Heart left ventricle (tissue), 16 donors: Measurements from ENCODE around the gene CREBBP. TPM values are rescaled to one million over a fixed set of nuclear protein-coding genes. Genes with fewer than 3 reads are reported as not detected.
"Not testable (repeated sequence)": the region's sequence is repeated elsewhere in the genome, so short reads cannot be mapped to it uniquely, and the experiment has no call there.

Experiments used
- ATAC-seq, 4 donors: fragments of 200-7000 bp; cut with Tn5 transposase; one replicate each; pipeline ENCODE4 v1.9.1; 2020 to 2022; ENCODE audit warnings: moderate library complexity in 4 of 4, mild to moderate bottlenecking in 3 of 4, moderate number of reproducible peaks in 1 of 4
- DNase-seq, 5 donors: peaks; one replicate each; pipeline ENCODE4 v3.0.0-alpha.2; 2020
- H3K27ac ChIP-seq, 12 donors: fragments of 200-600 bp; sonication (generic) in 4 of 12; one replicate each; pipeline versions ENCODE4 v1.5.0 to v1.8.0; 2016 to 2022; ENCODE audit warnings: mild to moderate bottlenecking in 2 of 12
- H3K27me3 ChIP-seq, 9 donors: fragments of 200-600 bp; sonication (generic) in 2 of 9; one replicate each; pipeline versions ENCODE4 v1.5.1 to v1.8.0; 2016 to 2022; ENCODE audit warnings: mild to moderate bottlenecking in 3 of 9
- H3K36me3 ChIP-seq, 9 donors: fragments of 200-600 bp; sonication (generic) in 2 of 9; one replicate each; pipeline versions ENCODE4 v1.5.0 to v1.8.0; 2018 to 2022; ENCODE audit warnings: mild to moderate bottlenecking in 2 of 9
- H3K4me1 ChIP-seq, 12 donors: fragments of 200-600 bp; sonication (generic) in 4 of 12; one replicate each; pipeline versions ENCODE4 v1.5.0 to v1.8.0; 2016 to 2022; ENCODE audit warnings: mild to moderate bottlenecking in 3 of 12
- H3K4me3 ChIP-seq, 12 donors: fragments of 200-600 bp; sonication (generic) in 4 of 12; one replicate each; pipeline versions ENCODE4 v1.5.0 to v1.8.0; 2017 to 2022; ENCODE audit warnings: mild to moderate bottlenecking in 9 of 12, moderate library complexity in 4 of 12
- H3K9me3 ChIP-seq, 12 donors: fragments of 200-600 bp; sonication (generic) in 4 of 12; one replicate each; pipeline versions ENCODE4 v1.5.0 to v1.8.0; 2016 to 2022; ENCODE audit warnings: mild to moderate bottlenecking in 1 of 12
- POLR2A ChIP-seq, 2 donors: fragments of 450-650 bp; IDR thresholded peaks; one replicate each; pipeline ENCODE4 v1.6.1; 2017; ENCODE audit warnings: antibody characterized with exemption in 2 of 2, mild to moderate bottlenecking in 2 of 2, moderate library complexity in 2 of 2
- WGBS, 4 donors: extraction: QIAGEN DNeasy Blood & Tissue Kit in 2 of 4; methylation state at CpG; one replicate each; pipeline versions ENCODE4 v1.1.5 to v1.1.7; 2013 to 2018; 5-methylcytosine and 5-hydroxymethylcytosine counted together
- intact Hi-C, 10 donors: fragments of 100-400 bp; cut with DNase I; formaldehyde crosslinking; loops; one replicate each; pipeline versions ENCODE4 v1.11.1 to v1.14.2; 2022
- polyA plus RNA-seq, 2 donors: library from polyadenylated mRNA; stranded (reverse); fragments of 200-250 nt; gene quantifications; one replicate each; pipeline ENCODE4 v1.2.3, GENCODE V29; 2013
- total RNA-seq, 9 donors: library from RNA; depleted of rRNA in 2 of 9; stranded (reverse); fragments of >200 nt in 2 of 9; fragmentation: NEBNext Ultra II Directional in 3 of 9; extraction: Animal tissue kit (Norgen Biotek cat#: 25700) in 3 of 9; gene quantifications; one replicate each; pipeline versions ENCODE4 v1.1.0 to v1.2.4, GENCODE V29; 2016 to 2023
- TF ChIP-seq, protein P1 (sequence below), 12 donors: fragments of 200-600 bp; sonication (generic) in 4 of 12; IDR thresholded peaks; one replicate each; pipeline versions ENCODE4 v1.5.0 to v1.8.0; 2018 to 2022; ENCODE audit warnings: antibody characterized with exemption in 12 of 12, mild to moderate bottlenecking in 5 of 12
- donor health status: ischemic (EF 13 %, LVEDD 7.1; RV severe dilation, severe dysfunction).
- donor health status: healthy with polysubstance abuse.
- donor health status: DM: no; HTN: yes; CAD: no.
- donor health status: DM: no; HTN: no; CAD: no.
- donor health status: ischemic (EF 25% LVEDD 6.9; RV normal size, moderate dysfunction).
- donor health status: ischemic (EF 25% LVEDD 5.7; RV mildly dilated, moderate dysfunction).
- donor health status: healthy.
- donor health status: DM: yes; HTN: yes; CAD: no.
- donor health status: ischemic (EF 35%, LVEDD 5.7; RV mildly dilated, moderate dysfunction).
- donor health status: nonischemic (EF 11% LVEDD 7.7; RV severe dilation, severe dysfunction).
- donor health status: DM: yes; HTN: yes; CAD: no.
- donor health status: PGD.
- donor health status: ischemic (EF 29% LVEDD 5.4; RV normal size, mild dysfunction).
- donor health status: nonischemic (EF 23%, LVEDD 6.1; RV moderate dilation, normal function).

The CREBBP gene
- total and polyA plus RNA-seq, 11 donors, result 17.1 to 77.6 (median 39.6) TPM

DNA sequence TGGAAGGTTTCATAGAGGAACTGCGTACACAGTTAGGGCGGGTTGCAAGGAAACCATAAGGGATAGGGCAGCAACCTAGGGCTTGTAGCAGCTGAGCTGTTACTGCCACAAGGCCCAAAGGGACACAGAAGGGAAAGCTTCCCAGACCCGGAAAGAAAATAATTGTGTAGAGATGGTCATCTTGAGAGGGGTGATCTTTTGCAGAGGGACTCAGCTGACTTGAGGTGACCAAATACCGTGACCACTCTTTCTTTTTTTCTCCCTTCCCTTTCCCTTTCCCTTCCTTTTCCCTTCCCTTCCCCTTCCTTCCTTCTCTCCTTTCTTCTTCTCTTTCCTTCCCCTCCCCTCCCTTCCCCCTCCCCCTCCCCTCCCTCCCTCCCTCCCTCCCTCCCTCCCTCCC, 8.5 kb upstream of the CREBBP start:
- H3K27me3 ChIP-seq, result no peaks in the 10 kb centered on the region
- intact Hi-C loops, result loop anchor here in 1 of 10 donors (10.0 kb wide), 1 partner anchor 364 kb away; no protein-coding TSS in a partner anchor
- TF ChIP-seq, protein P1, sequence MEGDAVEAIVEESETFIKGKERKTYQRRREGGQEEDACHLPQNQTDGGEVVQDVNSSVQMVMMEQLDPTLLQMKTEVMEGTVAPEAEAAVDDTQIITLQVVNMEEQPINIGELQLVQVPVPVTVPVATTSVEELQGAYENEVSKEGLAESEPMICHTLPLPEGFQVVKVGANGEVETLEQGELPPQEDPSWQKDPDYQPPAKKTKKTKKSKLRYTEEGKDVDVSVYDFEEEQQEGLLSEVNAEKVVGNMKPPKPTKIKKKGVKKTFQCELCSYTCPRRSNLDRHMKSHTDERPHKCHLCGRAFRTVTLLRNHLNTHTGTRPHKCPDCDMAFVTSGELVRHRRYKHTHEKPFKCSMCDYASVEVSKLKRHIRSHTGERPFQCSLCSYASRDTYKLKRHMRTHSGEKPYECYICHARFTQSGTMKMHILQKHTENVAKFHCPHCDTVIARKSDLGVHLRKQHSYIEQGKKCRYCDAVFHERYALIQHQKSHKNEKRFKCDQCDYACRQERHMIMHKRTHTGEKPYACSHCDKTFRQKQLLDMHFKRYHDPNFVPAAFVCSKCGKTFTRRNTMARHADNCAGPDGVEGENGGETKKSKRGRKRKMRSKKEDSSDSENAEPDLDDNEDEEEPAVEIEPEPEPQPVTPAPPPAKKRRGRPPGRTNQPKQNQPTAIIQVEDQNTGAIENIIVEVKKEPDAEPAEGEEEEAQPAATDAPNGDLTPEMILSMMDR (IDR thresholded peaks at IDR 0.05), result no peak
- no peak overlapping the region for H3K27ac ChIP-seq
- no peak overlapping the region for H3K4me3 ChIP-seq
- H3K36me3 ChIP-seq, result no peaks in the 10 kb centered on the region
- WGBS, 4 donors, result 81 to 90% (median 82%) methylated on average over 4 of the region's 4 CpGs
- no peak for DNase-seq
- H3K4me1 ChIP-seq, result no peaks in the 10 kb centered on the region
- no peak for ATAC-seq
- H3K9me3 ChIP-seq, result no peaks in the 10 kb centered on the region

DNA sequence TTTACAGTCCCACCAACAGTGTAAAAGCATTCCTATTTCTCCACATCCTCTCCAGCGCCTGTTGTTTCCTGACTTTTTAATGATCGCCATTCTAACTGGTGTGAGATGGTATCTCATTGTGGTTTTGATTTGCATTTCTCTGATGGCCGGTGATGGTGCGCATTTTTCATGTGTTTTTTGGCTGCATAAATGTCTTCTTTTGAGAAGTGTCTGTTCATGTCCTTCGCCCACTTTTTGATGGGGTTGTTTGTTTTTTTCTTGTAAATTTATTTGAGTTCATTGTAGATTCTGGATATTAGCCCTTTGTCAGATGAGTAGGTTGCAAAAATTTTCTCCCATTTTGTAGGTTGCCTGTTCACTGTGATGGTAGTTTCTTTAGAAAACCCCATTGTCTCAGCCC, 5.5 kb upstream of the CREBBP start:
- intact Hi-C loops, result loop anchor here in 1 of 10 donors (10.0 kb wide), 1 partner anchor 361 kb away; no protein-coding TSS in a partner anchor
- H3K36me3 ChIP-seq, H3K4me3 ChIP-seq, H3K9me3 ChIP-seq, H3K27ac ChIP-seq, DNase-seq, ATAC-seq, H3K4me1 ChIP-seq, H3K27me3 ChIP-seq: not testable (repeated sequence)
- 81 to 94% (median 90%) methylated on average over 4 to 5 of the region's 5 CpGs for WGBS, 4 donors

DNA sequence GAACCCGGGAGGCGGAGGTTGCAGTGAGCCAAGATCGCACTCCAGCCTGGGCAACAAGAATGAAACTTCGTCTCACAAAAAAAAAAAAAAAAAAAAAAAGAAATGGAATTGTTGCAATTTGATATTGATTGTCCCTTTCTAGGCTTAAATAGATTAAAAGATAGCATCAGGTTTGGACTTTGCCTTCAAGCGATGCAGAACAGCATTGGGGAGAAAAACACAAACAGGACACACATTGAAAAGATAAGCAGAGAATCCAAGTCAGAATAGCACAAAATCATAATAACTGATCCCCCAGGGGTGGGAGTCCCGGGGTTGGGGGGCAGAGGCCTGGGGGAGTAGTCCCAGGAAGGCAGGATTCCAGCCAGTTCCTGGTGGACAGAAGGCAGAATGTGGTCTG, 3.9 kb upstream of the CREBBP start:
- Histone ChIP-seq H3K27ac (no peak overlapping the region), H3K4me3 (no peak overlapping the region), H3K4me1 (peaks cover 0 to 7% (median 2%) of the 10 kb centered on the region in 12 donors), H3K9me3 (no peaks in the 10 kb centered on the region), H3K27me3 (no peaks in the 10 kb centered on the region), H3K36me3 (no peaks in the 10 kb centered on the region)
- 68 to 87% (median 87%) methylated on average over 6 of the region's 6 CpGs for WGBS, 4 donors
- intact Hi-C loops, result loop anchor here in 3 of 10 donors (5.0 to 10.0 kb wide), 3 partner anchors 73 to 360 kb away; partner anchors contain the start of gene SLX4 (in 1 of the 3)
- TF ChIP-seq, protein P1 (IDR thresholded peaks at IDR 0.05), result no peak
- no peak for TF ChIP-seq POLR2A (IDR thresholded peaks at IDR 0.05)
- no peak for DNase-seq
- no peak for ATAC-seq

DNA sequence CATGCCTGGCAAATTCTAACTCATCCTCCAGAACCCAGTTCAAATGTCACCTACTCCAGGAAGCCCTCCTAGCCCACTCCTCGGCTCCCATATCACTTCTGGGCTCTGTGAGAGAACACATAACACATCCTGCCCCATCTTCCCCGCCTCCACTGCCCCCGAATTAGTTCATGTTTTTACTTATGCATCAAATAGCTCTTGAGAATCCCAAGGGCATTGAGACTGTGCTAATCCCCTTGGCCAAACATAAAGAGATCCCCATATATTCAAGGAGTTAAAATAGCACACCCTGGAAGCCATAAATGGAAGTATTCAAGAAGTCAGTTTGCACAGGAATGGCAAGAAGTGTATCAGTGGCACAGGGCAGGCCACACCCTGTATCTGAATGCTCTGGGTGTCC, 2.0 kb upstream of the CREBBP start:
- Histone ChIP-seq H3K4me1 (peaks cover 2 to 22% (median 13%) of the 10 kb centered on the region in 12 donors), H3K36me3 (peaks cover 0 to 3% (median 0%) of the 10 kb centered on the region in 9 donors), H3K4me3 (no peak overlapping the region), H3K9me3 (no peaks in the 10 kb centered on the region), H3K27ac (no peak overlapping the region), H3K27me3 (no peaks in the 10 kb centered on the region)
- intact Hi-C loops, result loop anchor here in 3 of 10 donors (5.0 to 10.0 kb wide), 3 partner anchors 75 to 358 kb away; partner anchors contain the start of gene SLX4 (in 1 of the 3)
- no peak for DNase-seq
- ATAC-seq, result no peak
- 86 to 89% (median 88%) methylated on average over 3 of the region's 3 CpGs for WGBS, 4 donors
- TF ChIP-seq, protein P1 (IDR thresholded peaks at IDR 0.05), result no peak
- TF ChIP-seq POLR2A (IDR thresholded peaks at IDR 0.05), result no peak
